Right cardiac atrium (tissue), 5 donors: ENCODE measurements around the gene PHTF2. TPM values are rescaled to one million over a fixed set of nuclear protein-coding genes. Genes with fewer than 3 reads are reported as not detected.
"Not testable (repeated sequence)": the region's sequence is repeated elsewhere in the genome, so short reads cannot be mapped to it uniquely, and the experiment has no call there.

Source experiments
- ATAC-seq, 2 donors: fragments of 200-7000 bp; cut with Tn5 transposase; one replicate each; pipeline versions ENCODE4 v1.8.0 to v1.9.1; 2020; ENCODE audit warnings: moderate library complexity in 2 of 2, mild to moderate bottlenecking in 1 of 2
- DNase-seq, 3 donors: peaks; one replicate each; pipeline ENCODE4 v3.0.0-alpha.2; 2020
- H3K27ac ChIP-seq: one replicate; pipeline ENCODE4 v1.5.1; 2013; ENCODE audit warnings: mild to moderate bottlenecking, low read length, control low read depth, moderate library complexity
- H3K27me3 ChIP-seq: one replicate; pipeline ENCODE4 v1.6.1; 2013; ENCODE audit not compliant: control insufficient read depth, insufficient read depth
- H3K4me1 ChIP-seq: one replicate; pipeline ENCODE4 v1.6.1; 2013; ENCODE audit warnings: low read length; ENCODE audit not compliant: control insufficient read depth, insufficient read depth
- H3K4me3 ChIP-seq: one replicate; pipeline ENCODE4 v1.5.1; 2013; ENCODE audit warnings: low read length, control low read depth
- H3K9me3 ChIP-seq: one replicate; pipeline ENCODE4 v1.6.1; 2013; ENCODE audit warnings: low read length; ENCODE audit not compliant: control insufficient read depth
- WGBS: extraction: QIAGEN DNeasy Blood & Tissue Kit; methylation state at CpG from one replicate; pipeline ENCODE4 v1.1.7; 2013; 5-methylcytosine and 5-hydroxymethylcytosine counted together
- intact Hi-C, 4 donors: fragments of 100-400 bp; cut with DNase I; formaldehyde crosslinking; loops; one replicate each; pipeline versions ENCODE4 v1.11.0 to v1.14.0; 2022 to 2023
- polyA plus RNA-seq: library from polyadenylated mRNA; stranded (reverse); fragments of 200-250 nt; gene quantifications from one replicate; pipeline ENCODE4 v1.2.3, GENCODE V29; 2013
- total RNA-seq, 4 donors: library from RNA; stranded (reverse); fragmentation: NEBNext Ultra II Directional; extraction: Animal tissue kit (Norgen Biotek cat#: 25700); gene quantifications; one replicate each; pipeline ENCODE4 v1.2.1, GENCODE V29; 2021
- donor health status: healthy with polysubstance abuse.
- donor health status: DM: no; HTN: yes; CAD: no.
- donor health status: DM: no; HTN: no; CAD: no.
- donor health status: DM: no; HTN: yes; CAD: no; lungs with severe emphysema.
- donor health status: DM: yes; HTN: yes; CAD: no.

Gene PHTF2
- total and polyA plus RNA-seq, 5 donors = 8.4 to 20.3 (median 18.1) TPM

GRCh38 chr7:77855371-77856083, 57.0 kb downstream of the PHTF2 start:
- H3K4me3 ChIP-seq = no peak overlapping the region
- ATAC-seq = peak in 1 of 2 donors; percentile 38
- intact Hi-C loops = no loop called here

GRCh38 chr7:77858278-77858677, 59.7 kb downstream of the PHTF2 start:
- intact Hi-C loops = no loop called here

More at GRCh38 chr7:77855371-77856083, 57.0 kb downstream of the PHTF2 start:
- H3K9me3 ChIP-seq = no peaks in the 10 kb centered on the region
- no peaks in the 10 kb centered on the region for H3K4me1 ChIP-seq
- no peak overlapping the region for H3K27ac ChIP-seq
- no peaks in the 10 kb centered on the region for H3K27me3 ChIP-seq
- DNase-seq = peak; percentile 35 to 73 (median 55)
- 75% methylated on average over 7 of the region's 7 CpGs for WGBS

GRCh38 chr7:77859343-77859742, 60.8 kb downstream of the PHTF2 start:
- DNase-seq (no peak), ATAC-seq (no peak)
- Histone ChIP-seq H3K4me3 (no peak overlapping the region), H3K27me3 (no peaks in the 10 kb centered on the region), H3K4me1 (no peaks in the 10 kb centered on the region), H3K27ac (no peak overlapping the region), H3K9me3 (no peaks in the 10 kb centered on the region)
- 95% methylated on average over 7 of the region's 7 CpGs for WGBS
- intact Hi-C loops = no loop called here

More at GRCh38 chr7:77858278-77858677, 59.7 kb downstream of the PHTF2 start:
- no peaks in the 10 kb centered on the region for H3K27me3 ChIP-seq
- ATAC-seq (no peak), DNase-seq (no peak)
- H3K27ac ChIP-seq = no peak overlapping the region
- H3K9me3 ChIP-seq = no peaks in the 10 kb centered on the region
- H3K4me1 ChIP-seq = no peaks in the 10 kb centered on the region
- no peak overlapping the region for H3K4me3 ChIP-seq
- 83% methylated on average over 2 of the region's 2 CpGs for WGBS

- DNase-seq (no peak), ATAC-seq (no peak)
- Histone ChIP-seq H3K27me3 (no peaks in the 10 kb centered on the region), H3K27ac (no peak overlapping the region), H3K4me3 (no peak overlapping the region), H3K4me1 (no peaks in the 10 kb centered on the region), H3K9me3 (no peaks in the 10 kb centered on the region)
- intact Hi-C loops = no loop called here
- WGBS = 37% methylated on average over 1 of the region's 1 CpG
Measured at GRCh38 chr7:77862691-77863090, 64.1 kb downstream of the PHTF2 start.

GRCh38 chr7:77863860-77864259, 65.3 kb downstream of the PHTF2 start:
- Histone ChIP-seq H3K4me1 (no peaks in the 10 kb centered on the region), H3K9me3 (no peaks in the 10 kb centered on the region), H3K27ac (no peak overlapping the region), H3K27me3 (no peaks in the 10 kb centered on the region), H3K4me3 (no peak overlapping the region)
- intact Hi-C loops = no loop called here
- ATAC-seq (no peak), DNase-seq (no peak)
- WGBS = 78% methylated on average over 2 of the region's 2 CpGs

- 80% methylated on average over 3 of the region's 3 CpGs for WGBS
- H3K9me3 ChIP-seq = no peaks in the 10 kb centered on the region
- H3K27ac ChIP-seq = no peak overlapping the region
- intact Hi-C loops = no loop called here
- DNase-seq (no peak), ATAC-seq (no peak)
- no peak overlapping the region for H3K4me3 ChIP-seq
- no peaks in the 10 kb centered on the region for H3K4me1 ChIP-seq
- H3K27me3 ChIP-seq = no peaks in the 10 kb centered on the region
Measured at GRCh38 chr7:77866370-77866769, 67.8 kb downstream of the PHTF2 start.

- H3K4me1 ChIP-seq = no peaks in the 10 kb centered on the region
- H3K4me3 ChIP-seq = no peak overlapping the region
- no peaks in the 10 kb centered on the region for H3K9me3 ChIP-seq
- DNase-seq = no peak
- intact Hi-C loops = no loop called here
- 79% methylated on average over 3 of the region's 3 CpGs for WGBS
- H3K27me3 ChIP-seq = no peaks in the 10 kb centered on the region
- no peak for ATAC-seq
- no peak overlapping the region for H3K27ac ChIP-seq
Measured at GRCh38 chr7:77866786-77867536, 68.4 kb downstream of the PHTF2 start.

GRCh38 chr7:77867537-77867865, 68.9 kb downstream of the PHTF2 start:
- H3K4me3 ChIP-seq = no peak overlapping the region
- no peak overlapping the region for H3K27ac ChIP-seq
- no peaks in the 10 kb centered on the region for H3K4me1 ChIP-seq
- H3K27me3 ChIP-seq = no peaks in the 10 kb centered on the region
- H3K9me3 ChIP-seq = no peaks in the 10 kb centered on the region
- DNase-seq = no peak
- ATAC-seq = no peak
- 88% methylated on average over 1 of the region's 1 CpG for WGBS
- intact Hi-C loops = no loop called here

- H3K9me3 ChIP-seq, H3K27ac ChIP-seq, H3K4me1 ChIP-seq, H3K4me3 ChIP-seq, H3K27me3 ChIP-seq, ATAC-seq, DNase-seq, intact Hi-C loops: not testable (repeated sequence)
- 100% methylated on average over 1 of the region's 1 CpG for WGBS
Measured at GRCh38 chr7:77872256-77872655, 73.7 kb downstream of the PHTF2 start.

GRCh38 chr7:77873416-77874327, 75.1 kb downstream of the PHTF2 start:
- H3K9me3 ChIP-seq, DNase-seq, intact Hi-C loops, H3K4me1 ChIP-seq, ATAC-seq, H3K27me3 ChIP-seq, H3K27ac ChIP-seq, H3K4me3 ChIP-seq: not testable (repeated sequence)
- 75% methylated on average over 7 of the region's 7 CpGs for WGBS

GRCh38 chr7:77877791-77878190, 79.2 kb downstream of the PHTF2 start:
- H3K4me1 ChIP-seq = no peaks in the 10 kb centered on the region
- intact Hi-C loops = no loop called here
- H3K27me3 ChIP-seq = no peaks in the 10 kb centered on the region
- ATAC-seq (no peak), DNase-seq (no peak)
- H3K27ac ChIP-seq = no peak overlapping the region
- 94% methylated on average over 3 of the region's 3 CpGs for WGBS
- no peak overlapping the region for H3K4me3 ChIP-seq
- H3K9me3 ChIP-seq = no peaks in the 10 kb centered on the region
